AG09309 (cell line): Measurements from ENCODE around the gene AUNIP.

ENCODE experiments used
- DNase-seq: peaks from one replicate; pipeline ENCODE4 v3.0.0-alpha.2; 2010; ENCODE audit warnings: low read depth
- H3K4me3 ChIP-seq: 2 replicates; pipeline ENCODE4 v1.5.1; 2011; ENCODE audit warnings: mild to moderate bottlenecking, low read depth, low read length, moderate library complexity; ENCODE audit not compliant: control insufficient read depth
- CTCF ChIP-seq: IDR thresholded peaks from 2 replicates; pipeline ENCODE4 v1.5.1; 2011; ENCODE audit warnings: mild to moderate bottlenecking, low read depth, low read length, inconsistent platforms; ENCODE audit not compliant: insufficient read depth, control insufficient read depth; ENCODE audit errors: missing control alignments

AUNIP gene

DNA sequence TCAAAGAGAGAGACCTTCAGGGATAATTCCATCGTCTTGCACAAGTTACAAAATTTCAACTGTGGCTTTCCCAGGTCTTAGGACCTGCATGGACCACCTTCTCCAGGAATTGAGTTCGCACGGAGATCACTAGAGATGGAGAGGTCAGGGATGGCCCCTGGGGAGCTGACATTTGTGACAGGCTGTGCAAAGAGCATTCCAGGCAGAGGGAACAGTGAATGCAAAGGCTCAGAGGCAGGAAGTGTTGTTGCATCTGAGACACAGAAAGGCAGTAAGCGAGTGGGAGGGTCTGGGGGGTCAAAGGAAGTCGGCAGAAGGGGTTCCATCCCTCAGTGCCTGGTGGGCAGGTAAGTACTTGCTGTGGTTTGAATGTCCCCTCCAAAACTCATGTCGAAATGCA lies 68.8 kb downstream of the AUNIP start:
- H3K4me3 ChIP-seq: no peak overlapping the region
- TF ChIP-seq CTCF: no peak
- DNase-seq: no peak

- no peak for TF ChIP-seq CTCF
- no peak overlapping the region for H3K4me3 ChIP-seq
- DNase-seq: no peak
These were observed 71.5 kb downstream of the AUNIP start for GRCh38 chr1:25787760-25788166.

- no peak overlapping the region for H3K4me3 ChIP-seq
- no peak for TF ChIP-seq CTCF
- no peak for DNase-seq
These were observed 72.1 kb downstream of the AUNIP start for GRCh38 chr1:25786887-25787759.

- TF ChIP-seq CTCF: no peak
- no peak overlapping the region for H3K4me3 ChIP-seq
- no peak for DNase-seq
These were observed 73.8 kb downstream of the AUNIP start for GRCh38 chr1:25785333-25786067.

- no peak for TF ChIP-seq CTCF
- no peak for DNase-seq
- no peak overlapping the region for H3K4me3 ChIP-seq
These were observed 74.6 kb downstream of the AUNIP start for GRCh38 chr1:25784575-25785051.
